ENCODE data around the gene PCGF2. TPM values are rescaled to one million over a fixed set of nuclear protein-coding genes. Genes with fewer than 3 reads are reported as not detected.

Gene PCGF2
- total RNA-seq, 2 experiments from 2014 or later: 12.8 to 47.3 TPM

- Histone ChIP-seq H3K4me1 (ENCODE audit: insufficient read depth, low read length, poor library complexity, severe bottlenecking) (peaks cover 22% of the 10 kb centered on the region), H3K9me3 (ENCODE audit: low read length) (no peaks in the 10 kb centered on the region), H3K36me3 (ENCODE audit: insufficient read depth, low read length) (peaks cover 98% of the 10 kb centered on the region), H3K27ac (ENCODE audit: low read depth, low read length, poor library complexity, severe bottlenecking) (no peak overlapping the region), H3K4me2 (ENCODE audit: low read length) (no peak overlapping the region), H3K9me2 (ENCODE audit: insufficient read depth, low read length) (no peaks in the 10 kb centered on the region), H3K4me3 (ENCODE audit: low read depth, low read length, poor library complexity, severe bottlenecking) (no peak overlapping the region), H4K20me1 (ENCODE audit: insufficient read depth, low read length) (peaks cover 4% of the 10 kb centered on the region; the same call in 1 of the 2 replicates), H3K79me2 (ENCODE audit: insufficient read depth, low read depth, low read length) (peaks cover 13% of the 10 kb centered on the region; the same call in 1 of the 2 replicates), H2AFZ (ENCODE audit: low read length) (no peak overlapping the region)
- no peak for DNase-seq (ENCODE audit: low spot score)
- BruUV-seq (replicated peaks): no TSS peak
- TF ChIP-seq, protein P1, sequence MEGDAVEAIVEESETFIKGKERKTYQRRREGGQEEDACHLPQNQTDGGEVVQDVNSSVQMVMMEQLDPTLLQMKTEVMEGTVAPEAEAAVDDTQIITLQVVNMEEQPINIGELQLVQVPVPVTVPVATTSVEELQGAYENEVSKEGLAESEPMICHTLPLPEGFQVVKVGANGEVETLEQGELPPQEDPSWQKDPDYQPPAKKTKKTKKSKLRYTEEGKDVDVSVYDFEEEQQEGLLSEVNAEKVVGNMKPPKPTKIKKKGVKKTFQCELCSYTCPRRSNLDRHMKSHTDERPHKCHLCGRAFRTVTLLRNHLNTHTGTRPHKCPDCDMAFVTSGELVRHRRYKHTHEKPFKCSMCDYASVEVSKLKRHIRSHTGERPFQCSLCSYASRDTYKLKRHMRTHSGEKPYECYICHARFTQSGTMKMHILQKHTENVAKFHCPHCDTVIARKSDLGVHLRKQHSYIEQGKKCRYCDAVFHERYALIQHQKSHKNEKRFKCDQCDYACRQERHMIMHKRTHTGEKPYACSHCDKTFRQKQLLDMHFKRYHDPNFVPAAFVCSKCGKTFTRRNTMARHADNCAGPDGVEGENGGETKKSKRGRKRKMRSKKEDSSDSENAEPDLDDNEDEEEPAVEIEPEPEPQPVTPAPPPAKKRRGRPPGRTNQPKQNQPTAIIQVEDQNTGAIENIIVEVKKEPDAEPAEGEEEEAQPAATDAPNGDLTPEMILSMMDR (conservative IDR thresholded peaks at IDR 0.05; ENCODE audit: low read length): no peak
- no peak for TF ChIP-seq EZH2phosphoT487 (IDR thresholded peaks at IDR 0.05; ENCODE audit: borderline replicate concordance, low read depth, low read length)
- intact Hi-C loops (cut with micrococcal nuclease; ENCODE audit: unreplicated experiment): no loop called here
- POLR2A ChIA-PET: no interaction called here
- CTCF ChIA-PET (ENCODE audit: unreplicated experiment): no interaction called here
Measured at GRCh38 chr17:38711792-38712571, 36.2 kb downstream of the PCGF2 start.

- Histone ChIP-seq H3K79me2 (ENCODE audit: insufficient read depth, low read depth, low read length) (peaks cover 23% of the 10 kb centered on the region), H2AFZ (ENCODE audit: low read length) (no peak overlapping the region), H3K27ac (ENCODE audit: low read depth, low read length, poor library complexity, severe bottlenecking) (no peak overlapping the region), H3K9me3 (ENCODE audit: low read length) (no peaks in the 10 kb centered on the region), H3K4me1 (ENCODE audit: insufficient read depth, low read length, poor library complexity, severe bottlenecking) (peaks cover 25% of the 10 kb centered on the region), H3K9me2 (ENCODE audit: insufficient read depth, low read length) (no peaks in the 10 kb centered on the region), H3K4me2 (ENCODE audit: low read length) (no peak overlapping the region), H4K20me1 (ENCODE audit: insufficient read depth, low read length) (peaks cover 12% of the 10 kb centered on the region; the same call in 1 of the 2 replicates), H3K36me3 (ENCODE audit: insufficient read depth, low read length) (peaks cover 88% of the 10 kb centered on the region), H3K4me3 (ENCODE audit: low read depth, low read length, poor library complexity, severe bottlenecking) (no peak overlapping the region)
- TF ChIP-seq, protein P1 (conservative IDR thresholded peaks at IDR 0.05; ENCODE audit: low read length): no peak
- no peak for TF ChIP-seq EZH2phosphoT487 (IDR thresholded peaks at IDR 0.05; ENCODE audit: borderline replicate concordance, low read depth, low read length)
- POLR2A ChIA-PET: interaction anchor here (0.6 kb wide), 1 partner anchor 168 kb away, joined by 3 read pairs; no protein-coding TSS in a partner anchor
- BruUV-seq (replicated peaks): no TSS peak
- intact Hi-C loops (cut with micrococcal nuclease; ENCODE audit: unreplicated experiment): no loop called here
- CTCF ChIA-PET (ENCODE audit: unreplicated experiment): no interaction called here
- no peak for DNase-seq (ENCODE audit: low spot score)
Measured at GRCh38 chr17:38710985-38711384, 37.2 kb downstream of the PCGF2 start.

GRCh38 chr17:38710604-38710962 lies 37.6 kb downstream of the PCGF2 start:
- Histone ChIP-seq H3K27ac (ENCODE audit: low read depth, low read length, poor library complexity, severe bottlenecking) (no peak overlapping the region), H3K36me3 (ENCODE audit: insufficient read depth, low read length) (peaks cover 84% of the 10 kb centered on the region), H3K4me1 (ENCODE audit: insufficient read depth, low read length, poor library complexity, severe bottlenecking) (peaks cover 21% of the 10 kb centered on the region), H3K4me2 (ENCODE audit: low read length) (no peak overlapping the region), H2AFZ (ENCODE audit: low read length) (no peak overlapping the region), H3K79me2 (ENCODE audit: insufficient read depth, low read depth, low read length) (peaks cover 27% of the 10 kb centered on the region), H4K20me1 (ENCODE audit: insufficient read depth, low read length) (peaks cover 12% of the 10 kb centered on the region; the same call in 1 of the 2 replicates), H3K4me3 (ENCODE audit: low read depth, low read length, poor library complexity, severe bottlenecking) (no peak overlapping the region), H3K9me3 (ENCODE audit: low read length) (no peaks in the 10 kb centered on the region), H3K9me2 (ENCODE audit: insufficient read depth, low read length) (no peaks in the 10 kb centered on the region)
- intact Hi-C loops (cut with micrococcal nuclease; ENCODE audit: unreplicated experiment): no loop called here
- no TSS peak for BruUV-seq (replicated peaks)
- no peak for DNase-seq (ENCODE audit: low spot score)
- ChIA-PET POLR2A (interaction anchor here (0.6 to 1.1 kb wide), 2 partner anchors 16 to 169 kb away, joined by 3 read pairs; no protein-coding TSS in a partner anchor), CTCF (ENCODE audit: unreplicated experiment) (no interaction called here)
- TF ChIP-seq, protein P1 (conservative IDR thresholded peaks at IDR 0.05; ENCODE audit: low read length): no peak
- no peak for TF ChIP-seq EZH2phosphoT487 (IDR thresholded peaks at IDR 0.05; ENCODE audit: borderline replicate concordance, low read depth, low read length)
